ENCODE data around the gene CRB2. TPM values are rescaled to one million over a fixed set of nuclear protein-coding genes. Genes with fewer than 3 reads are reported as not detected.

CRB2 gene
- total and polyA plus RNA-seq, 2 of the 4 experiments (the other 2 are of a cell fraction), result not detected

- Histone ChIP-seq H2AK9ac (replicated peaks; ENCODE audit: low read depth, low read length, poor library complexity) (no peak overlapping the region), H3K4me1 (ENCODE audit: control insufficient read depth, insufficient read depth, low read length) (no peaks in the 10 kb centered on the region), H3K9me3 (ENCODE audit: control insufficient read depth, insufficient read depth, low read length) (no peaks in the 10 kb centered on the region), H2BK120ac (ENCODE audit: low read depth, low read length) (no peak overlapping the region), H3K9ac (ENCODE audit: low read depth, low read length) (no peak overlapping the region), H2BK20ac (ENCODE audit: low read depth, low read length) (no peak overlapping the region), H3K4me2 (ENCODE audit: low read depth, low read length) (no peak overlapping the region), H4K5ac (ENCODE audit: low read depth, low read length) (no peak overlapping the region), H4K20me1 (ENCODE audit: insufficient read depth, low read length) (no peaks in the 10 kb centered on the region; the same call in 1 of the 2 replicates), H2AK5ac (ENCODE audit: low read depth, low read length) (no peak overlapping the region), H2AFZ (replicated peaks; ENCODE audit: low read length, poor library complexity) (peak overlapping the region; percentile 38), H3K36me3 (ENCODE audit: control insufficient read depth, insufficient read depth, low read length) (no peaks in the 10 kb centered on the region), H3K79me1 (ENCODE audit: low read depth in 1 of 2, low read length in 2 of 2) (no peaks in the 10 kb centered on the region), H3K27ac (ENCODE audit: insufficient read depth, low read length) (no peak overlapping the region), H3K23ac (ENCODE audit: low read depth, low read length) (no peak overlapping the region), H4K8ac (ENCODE audit: low read depth in 2 of 2, low read length in 2 of 2) (no peak overlapping the region), H2BK5ac (ENCODE audit: low read depth, low read length, poor library complexity, severe bottlenecking) (no peak overlapping the region), H3K4me3 (ENCODE audit: insufficient read depth, low read depth, low read length) (no peak overlapping the region), H3K56ac (ENCODE audit: extremely low read depth, insufficient read depth, low read length) (no peak overlapping the region), H3K9me1 (ENCODE audit: insufficient read depth, low read length) (no peaks in the 10 kb centered on the region), H2BK15ac (ENCODE audit: low read depth, low read length) (no peak overlapping the region), H3K4ac (ENCODE audit: low read depth, low read length) (no peak overlapping the region), H3K14ac (replicated peaks; ENCODE audit: low read depth, low read length) (no peak overlapping the region), H3K27me3 (ENCODE audit: control insufficient read depth, insufficient read depth, low read length) (no peaks in the 10 kb centered on the region), H4K91ac (ENCODE audit: insufficient read depth, low read depth, low read length) (no peak overlapping the region), H3K18ac (ENCODE audit: low read depth, low read length) (no peak overlapping the region)
- no TSS peak for BruUV-seq (replicated peaks)
- ChIA-PET CTCF (interaction anchor here (0.8 kb wide), 1 partner anchor 15 kb away, joined by 3 read pairs; no protein-coding TSS in a partner anchor), POLR2A (ENCODE audit: unreplicated experiment) (interaction anchor here (0.7 kb wide), 1 partner anchor 840 kb away, joined by 3 read pairs; no protein-coding TSS in a partner anchor)
- no peak for TF ChIP-seq ELK1 (IDR thresholded peaks at IDR 0.05; ENCODE audit: borderline replicate concordance, low read depth, low read length)
- no peak for TF ChIP-seq USF2 (IDR thresholded peaks at IDR 0.05; ENCODE audit: low read depth, low read length)
- no peak for TF ChIP-seq MAZ (IDR thresholded peaks at IDR 0.05; ENCODE audit: borderline replicate concordance, low read depth, low read length)
- no peak for TF ChIP-seq BHLHE40 (IDR thresholded peaks at IDR 0.05; ENCODE audit: low read depth, low read length)
- no peak for TF ChIP-seq CTCF (conservative IDR thresholded peaks at IDR 0.05; ENCODE audit: low read depth, low read length)
- no peak for TF ChIP-seq SMC3 (IDR thresholded peaks at IDR 0.05; ENCODE audit: low read depth, low read length)
- no peak for TF ChIP-seq CEBPB (IDR thresholded peaks at IDR 0.05; ENCODE audit: low read depth, low read length)
- no peak for TF ChIP-seq NFE2L2 (IDR thresholded peaks at IDR 0.05; ENCODE audit: low read depth, low read length)
- intact Hi-C loops (cut with micrococcal nuclease), result no loop called here
- ATAC-seq (ENCODE audit: low read depth) (no peak), DNase-seq (no peak)
- in situ Hi-C loops (cut with MboI; ENCODE audit: low sequenced_read_pairs), result no loop called here
- 97% methylated on average over 5 of the region's 8 CpGs; no CpG with 5 or more reads in 1 of the 2 experiments for WGBS, 2 experiments (ENCODE audit: extremely low coverage in 2 of 2, insufficient read length in 1 of 2)
- dilution Hi-C loops (cut with HindIII; ENCODE audit: low sequenced_read_pairs, unreplicated experiment), result no loop called here
These were observed 60.2 kb downstream of the CRB2 start for GRCh38 chr9:123416176-123416575.

Measured in IMR-90 (cell line).